Loucy (cell line): ENCODE measurements around the gene PPP6C.
A peak's percentile ranks its signal among the peaks of the same experiment; 100 is the strongest.

ENCODE experiments used
- H2AFZ ChIP-seq: fragments of 200-600 bp; sonication (generic); 2 replicates; pipeline ENCODE4 v1.6.0; 2016; ENCODE audit warnings: antibody characterized with exemption, mild to moderate bottlenecking, low read length, moderate library complexity
- H3F3A ChIP-seq: fragments of 200-600 bp; 2 replicates; pipeline ENCODE4 v1.6.0; 2016; ENCODE audit warnings: antibody characterized with exemption, low read depth, mild to moderate bottlenecking
- H3K27me3 ChIP-seq: fragments of 200-600 bp; sonication (generic); 2 replicates; pipeline ENCODE4 v1.6.1; 2014; ENCODE audit warnings: low read length, mild to moderate bottlenecking; ENCODE audit not compliant: insufficient read depth, poor library complexity, severe bottlenecking
- H3K36me3 ChIP-seq: fragments of 200-600 bp; sonication (generic); 2 replicates; pipeline ENCODE4 v1.6.1; 2016; ENCODE audit warnings: low read length; ENCODE audit not compliant: insufficient read depth
- H3K4me1 ChIP-seq: fragments of 200-600 bp; sonication (generic); 2 replicates; pipeline ENCODE4 v1.5.1; 2014; ENCODE audit warnings: low read length, mild to moderate bottlenecking; ENCODE audit not compliant: insufficient read depth, poor library complexity, severe bottlenecking
- H3K4me2 ChIP-seq: fragments of 200-600 bp; sonication (generic); 2 replicates; pipeline ENCODE4 v1.6.0; 2014; ENCODE audit warnings: antibody characterized with exemption, low read length, low read depth, mild to moderate bottlenecking; ENCODE audit not compliant: poor library complexity, severe bottlenecking
- H3K4me3 ChIP-seq: fragments of 200-600 bp; sonication (generic); 2 replicates; pipeline ENCODE4 v1.5.1; 2014; ENCODE audit warnings: low read length, mild to moderate bottlenecking, mixed read lengths; ENCODE audit not compliant: poor library complexity, severe bottlenecking
- H3K79me2 ChIP-seq: fragments of 200-600 bp; sonication (generic); 2 replicates; pipeline ENCODE4 v1.6.1; 2014; ENCODE audit warnings: low read length; ENCODE audit not compliant: insufficient read depth
- H3K9ac ChIP-seq: fragments of 200-600 bp; sonication (generic); 2 replicates; pipeline ENCODE4 v1.6.0; 2014; ENCODE audit warnings: mild to moderate bottlenecking, low read depth, low read length, moderate library complexity; ENCODE audit not compliant: poor library complexity, severe bottlenecking
- H3K9me2 ChIP-seq: fragments of 200-600 bp; sonication (generic); replicated peaks from 2 replicates; pipeline ENCODE4 v1.6.1; 2016; ENCODE audit warnings: low read depth, low read length, mixed read lengths
- H3K9me3 ChIP-seq: fragments of 200-600 bp; sonication (generic); 2 replicates; pipeline ENCODE4 v1.6.1; 2014; ENCODE audit warnings: mild to moderate bottlenecking, antibody characterized with exemption, low read length, low read depth; ENCODE audit not compliant: insufficient read depth
- H4K20me1 ChIP-seq: fragments of 200-600 bp; sonication (generic); 2 replicates; pipeline ENCODE4 v1.6.0; 2014; ENCODE audit warnings: antibody characterized with exemption, low read length, mild to moderate bottlenecking; ENCODE audit not compliant: insufficient read depth, poor library complexity, severe bottlenecking
- CTCF ChIP-seq: fragments of 200-600 bp; sonication (generic); conservative IDR thresholded peaks from 2 replicates; pipeline ENCODE4 v1.5.1; 2014; ENCODE audit warnings: mild to moderate bottlenecking, antibody characterized with exemption, low read length
- EZH2phosphoT487 ChIP-seq: fragments of 200-600 bp; IDR thresholded peaks from 2 replicates; pipeline ENCODE4 v1.6.1; 2018; ENCODE audit warnings: antibody characterized with exemption, mild to moderate bottlenecking, moderate library complexity, borderline replicate concordance

The PPP6C gene

DNA sequence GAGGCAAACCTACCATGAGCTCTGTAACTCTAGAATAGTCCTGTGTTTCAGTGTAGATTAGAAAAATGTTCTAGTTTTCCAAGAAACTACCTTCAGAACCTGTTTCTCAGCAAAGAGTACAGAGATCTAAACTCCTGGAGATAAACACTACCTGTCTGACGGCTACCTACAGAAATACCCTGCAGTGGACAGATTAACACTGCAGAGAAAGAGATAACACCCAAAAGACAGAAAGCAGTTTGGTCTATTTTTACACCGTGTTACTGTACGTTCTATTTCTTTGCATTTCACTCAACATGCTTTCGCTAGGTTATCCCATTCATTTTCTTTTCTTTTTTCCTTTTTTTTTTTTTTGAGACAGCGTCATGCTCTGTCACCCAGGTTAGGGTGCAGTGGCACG is 57.8 kb downstream of the PPP6C start:
- no peak overlapping the region for H3K9ac ChIP-seq
- no peak for TF ChIP-seq EZH2phosphoT487
- TF ChIP-seq CTCF, result no peak
- peaks cover 13% of the 10 kb centered on the region for H4K20me1 ChIP-seq
- peak overlapping the region; percentile 48 for H3K4me2 ChIP-seq
- H3K9me3 ChIP-seq, result 0 out of 2 replicates have a peak, but pooled peaks cover 7% of the 10 kb centered on the region
- 0 out of 2 replicates have a peak, but pooled peaks cover 4% of the 10 kb centered on the region for H3K36me3 ChIP-seq
- no peak overlapping the region for H3K4me3 ChIP-seq
- no peaks in the 10 kb centered on the region for H3K27me3 ChIP-seq
- H3K9me2 ChIP-seq, result no peaks in the 10 kb centered on the region
- no peak overlapping the region for H2AFZ ChIP-seq
- peaks cover 95% of the 10 kb centered on the region for H3K79me2 ChIP-seq
- peaks cover 19% of the 10 kb centered on the region for H3K4me1 ChIP-seq
- no peaks in the 10 kb centered on the region for H3F3A ChIP-seq

- no peaks in the 10 kb centered on the region for H3K9me2 ChIP-seq
- no peaks in the 10 kb centered on the region for H3K27me3 ChIP-seq
- peaks cover 38% of the 10 kb centered on the region for H3K4me1 ChIP-seq
- peak overlapping the region; percentile 52 for H3K4me3 ChIP-seq
- peaks cover 83% of the 10 kb centered on the region for H3K79me2 ChIP-seq
- no peaks in the 10 kb centered on the region for H3K36me3 ChIP-seq
- peaks cover 4% of the 10 kb centered on the region for H4K20me1 ChIP-seq
- H3K4me2 ChIP-seq, result peak overlapping the region; percentile 73
- H3K9ac ChIP-seq, result peak overlapping the region; percentile 58
- H2AFZ ChIP-seq, result no peak overlapping the region
- TF ChIP-seq CTCF, result no peak
- no peak for TF ChIP-seq EZH2phosphoT487
- H3F3A ChIP-seq, result peaks cover 7% of the 10 kb centered on the region; the same call in 1 of the 2 replicates
- H3K9me3 ChIP-seq, result no peaks in the 10 kb centered on the region
Measured at GRCh38 chr9:125126019-125126746, 63.4 kb downstream of the PPP6C start.

DNA sequence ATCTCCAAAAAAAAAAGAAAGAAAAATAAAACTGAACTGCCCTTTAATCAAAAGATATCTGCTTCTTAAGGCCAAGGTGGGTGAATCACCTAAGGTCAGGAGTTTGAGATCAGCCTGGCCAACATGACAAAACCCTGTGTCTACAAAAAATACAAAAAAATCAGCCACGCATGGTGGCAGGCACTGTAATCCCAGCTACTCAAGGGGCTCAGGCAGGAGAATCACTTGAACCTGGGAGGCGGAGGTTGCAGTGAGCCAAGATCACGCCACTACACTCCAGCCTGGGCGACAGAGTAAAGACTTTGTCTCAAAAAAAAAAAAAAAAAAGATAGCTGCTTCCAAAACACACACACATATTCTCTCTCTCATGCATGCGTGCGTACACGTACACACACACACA is 64.1 kb downstream of the PPP6C start:
- TF ChIP-seq EZH2phosphoT487 (no peak), CTCF (no peak)

More for the DNA sequence above, 64.1 kb downstream of the PPP6C start:
- Histone ChIP-seq H3K9me2 (no peaks in the 10 kb centered on the region), H3K4me2 (peak overlapping the region; percentile 73), H4K20me1 (peaks cover 3% of the 10 kb centered on the region), H3K4me1 (peaks cover 44% of the 10 kb centered on the region), H3K79me2 (peaks cover 80% of the 10 kb centered on the region), H3K36me3 (no peaks in the 10 kb centered on the region), H3K9me3 (no peaks in the 10 kb centered on the region), H3F3A (peaks cover 8% of the 10 kb centered on the region; the same call in 1 of the 2 replicates), H2AFZ (no peak overlapping the region), H3K9ac (peak overlapping the region; percentile 58), H3K4me3 (peak overlapping the region; percentile 52), H3K27me3 (no peaks in the 10 kb centered on the region)
